Cardiac fibroblast (primary cell): ENCODE results near the gene SAC3D1.
"Not testable (repeated sequence)": the region's sequence is repeated elsewhere in the genome, so short reads cannot be mapped to it uniquely, and the experiment has no call there.

Source experiments
- DNase-seq, 2 donors: peaks; one replicate each; pipeline versions ENCODE4 v3.0.0 to v3.0.0-alpha.2; 2010; ENCODE audit warnings: low read depth in 2 of 2
- H3K4me3 ChIP-seq, 2 donors: replicated peaks in 1 of 2; 1 replicate in 1 of 2; 2 replicates in 1 of 2; pipeline ENCODE4 v1.5.1; 2011; ENCODE audit warnings: low read depth in 2 of 2, low read length in 2 of 2, mild to moderate bottlenecking in 2 of 2, moderate library complexity in 1 of 2
- TF ChIP-seq, protein P1 (sequence below): IDR thresholded peaks from one replicate; pipeline ENCODE4 v1.5.1; 2011; ENCODE audit warnings: low read depth, mild to moderate bottlenecking, low read length, inconsistent platforms

SAC3D1 gene

DNA sequence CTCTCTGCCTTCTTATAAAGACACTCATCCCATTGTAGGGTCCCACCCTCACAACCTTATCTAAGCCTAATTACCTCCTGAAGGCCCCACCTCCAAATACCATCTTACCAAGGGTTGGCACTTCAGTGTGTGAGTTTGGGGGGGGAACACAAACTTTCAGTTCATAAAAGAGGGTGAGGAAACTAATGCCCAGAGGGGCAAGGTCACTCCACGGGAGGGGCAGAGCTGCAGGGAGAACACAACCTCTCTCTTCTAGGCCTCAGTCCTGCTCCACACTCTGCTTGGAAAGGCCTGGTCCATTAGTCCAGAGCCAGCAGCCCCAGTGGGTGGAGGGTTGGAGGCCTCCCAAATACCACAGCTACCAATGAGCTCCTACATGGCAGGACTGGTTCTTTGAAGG is 41.5 kb upstream of the SAC3D1 start:
- TF ChIP-seq, protein P1, sequence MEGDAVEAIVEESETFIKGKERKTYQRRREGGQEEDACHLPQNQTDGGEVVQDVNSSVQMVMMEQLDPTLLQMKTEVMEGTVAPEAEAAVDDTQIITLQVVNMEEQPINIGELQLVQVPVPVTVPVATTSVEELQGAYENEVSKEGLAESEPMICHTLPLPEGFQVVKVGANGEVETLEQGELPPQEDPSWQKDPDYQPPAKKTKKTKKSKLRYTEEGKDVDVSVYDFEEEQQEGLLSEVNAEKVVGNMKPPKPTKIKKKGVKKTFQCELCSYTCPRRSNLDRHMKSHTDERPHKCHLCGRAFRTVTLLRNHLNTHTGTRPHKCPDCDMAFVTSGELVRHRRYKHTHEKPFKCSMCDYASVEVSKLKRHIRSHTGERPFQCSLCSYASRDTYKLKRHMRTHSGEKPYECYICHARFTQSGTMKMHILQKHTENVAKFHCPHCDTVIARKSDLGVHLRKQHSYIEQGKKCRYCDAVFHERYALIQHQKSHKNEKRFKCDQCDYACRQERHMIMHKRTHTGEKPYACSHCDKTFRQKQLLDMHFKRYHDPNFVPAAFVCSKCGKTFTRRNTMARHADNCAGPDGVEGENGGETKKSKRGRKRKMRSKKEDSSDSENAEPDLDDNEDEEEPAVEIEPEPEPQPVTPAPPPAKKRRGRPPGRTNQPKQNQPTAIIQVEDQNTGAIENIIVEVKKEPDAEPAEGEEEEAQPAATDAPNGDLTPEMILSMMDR: no peak

DNA sequence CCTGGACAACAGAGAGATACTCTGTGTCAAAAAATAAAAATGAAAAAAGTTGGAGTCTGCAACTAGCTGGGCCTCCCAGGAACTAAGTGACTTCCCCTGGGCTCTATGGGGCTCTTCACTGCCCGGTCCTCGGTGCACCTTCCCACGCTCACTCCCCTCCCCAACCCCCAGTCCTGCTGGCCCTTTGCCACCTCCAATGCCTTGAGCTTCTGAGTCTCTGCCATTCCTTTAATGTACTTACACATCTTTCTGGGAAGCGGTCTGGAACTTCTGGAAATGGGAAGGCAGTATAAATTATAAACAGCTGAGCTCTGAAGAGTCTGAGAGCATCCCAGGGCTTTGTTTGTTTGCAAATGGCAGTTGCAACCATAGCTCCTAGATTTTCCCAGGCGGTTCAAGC is 38.3 kb upstream of the SAC3D1 start:
- no peak for DNase-seq
- TF ChIP-seq, protein P1: no peak
- H3K4me3 ChIP-seq: no peak overlapping the region

More for the DNA sequence above, 41.5 kb upstream of the SAC3D1 start:
- no peak for DNase-seq
- no peak overlapping the region for H3K4me3 ChIP-seq

DNA sequence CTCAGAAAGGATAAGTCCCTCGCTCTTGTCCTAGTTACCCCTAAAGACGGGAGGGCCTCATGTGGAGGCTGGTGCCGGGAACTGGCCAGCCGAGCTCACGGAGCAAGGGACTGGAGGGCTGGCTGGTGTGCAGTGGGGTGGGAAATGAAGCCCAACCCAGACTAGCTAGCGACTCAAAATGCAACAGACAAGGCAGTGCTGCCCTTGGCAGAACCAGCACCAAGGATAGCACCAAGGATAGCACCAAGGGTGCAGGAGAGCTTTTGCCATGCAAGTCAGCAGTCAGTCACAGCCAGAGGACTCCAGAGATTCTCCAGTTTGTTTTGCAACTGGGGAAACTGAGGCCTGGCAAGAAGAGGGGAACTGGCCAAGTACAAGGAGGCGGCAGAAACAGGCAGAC is 37.7 kb upstream of the SAC3D1 start:
- TF ChIP-seq, protein P1: no peak
- peak; percentile 42 to 50 for DNase-seq
- no peak overlapping the region for H3K4me3 ChIP-seq

DNA sequence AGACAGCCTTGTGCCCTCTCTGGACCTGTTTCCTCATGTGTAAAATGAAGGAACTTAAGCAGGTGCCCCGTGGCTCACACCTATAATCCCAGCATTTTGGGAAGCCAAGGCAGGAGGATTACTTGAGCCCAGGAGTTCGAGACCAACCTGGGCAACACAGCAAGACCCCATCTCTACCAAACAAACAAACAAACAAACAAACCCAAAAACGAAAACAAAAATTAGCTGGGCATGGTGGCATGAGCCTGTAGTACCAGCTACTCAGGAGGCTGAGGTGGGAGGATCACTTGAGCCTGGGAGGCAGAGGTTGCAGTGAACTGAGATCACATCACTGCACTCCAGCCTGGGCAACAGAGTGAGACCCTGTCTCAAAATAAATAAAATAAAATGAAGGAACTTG is 37.0 kb upstream of the SAC3D1 start:
- not testable (repeated sequence) for H3K4me3 ChIP-seq, DNase-seq

DNA sequence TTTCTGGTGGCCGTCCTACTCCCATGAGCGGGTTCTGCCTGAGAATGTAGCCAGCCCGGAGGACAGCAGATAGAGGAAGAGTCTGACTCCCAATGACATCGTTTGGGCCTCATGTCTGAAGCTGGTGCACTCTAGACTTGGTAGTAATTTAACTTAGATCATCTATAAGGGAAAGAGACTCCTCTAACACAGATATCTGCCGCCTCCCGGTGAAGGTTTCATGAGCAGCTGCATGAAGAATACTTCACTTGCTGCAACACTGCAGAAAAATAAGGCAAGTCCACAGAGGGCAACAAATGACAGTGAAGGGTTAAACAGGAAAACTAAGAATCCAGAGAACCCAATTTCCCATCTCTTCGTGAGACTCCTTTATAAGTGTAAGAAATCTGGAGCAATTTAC is 33.0 kb upstream of the SAC3D1 start:
- DNase-seq: peak in 1 of 2 donors; percentile 14
- TF ChIP-seq, protein P1: no peak

DNA sequence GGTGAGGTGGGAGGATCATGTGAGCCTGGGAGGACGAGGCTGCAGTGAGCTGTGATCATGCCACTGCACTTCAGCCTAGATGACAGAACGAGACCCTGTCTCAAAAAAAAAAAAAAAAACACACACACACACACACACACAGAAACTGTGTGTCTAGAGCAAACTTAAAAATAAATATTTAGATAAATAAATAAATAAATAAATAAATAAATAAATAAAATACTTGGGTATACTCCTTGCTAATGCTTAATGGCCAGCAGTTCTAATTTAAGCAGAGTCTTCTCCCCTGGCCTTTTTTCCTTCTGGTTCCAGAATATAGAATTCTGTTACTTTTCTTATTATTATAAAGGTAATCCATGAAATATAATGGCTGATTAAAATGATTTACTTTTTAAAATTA is 32.1 kb upstream of the SAC3D1 start:
- DNase-seq: no peak
- TF ChIP-seq, protein P1: no peak
- H3K4me3 ChIP-seq: no peak overlapping the region

More for the DNA sequence above, 33.0 kb upstream of the SAC3D1 start:
- H3K4me3 ChIP-seq: no peak overlapping the region

DNA sequence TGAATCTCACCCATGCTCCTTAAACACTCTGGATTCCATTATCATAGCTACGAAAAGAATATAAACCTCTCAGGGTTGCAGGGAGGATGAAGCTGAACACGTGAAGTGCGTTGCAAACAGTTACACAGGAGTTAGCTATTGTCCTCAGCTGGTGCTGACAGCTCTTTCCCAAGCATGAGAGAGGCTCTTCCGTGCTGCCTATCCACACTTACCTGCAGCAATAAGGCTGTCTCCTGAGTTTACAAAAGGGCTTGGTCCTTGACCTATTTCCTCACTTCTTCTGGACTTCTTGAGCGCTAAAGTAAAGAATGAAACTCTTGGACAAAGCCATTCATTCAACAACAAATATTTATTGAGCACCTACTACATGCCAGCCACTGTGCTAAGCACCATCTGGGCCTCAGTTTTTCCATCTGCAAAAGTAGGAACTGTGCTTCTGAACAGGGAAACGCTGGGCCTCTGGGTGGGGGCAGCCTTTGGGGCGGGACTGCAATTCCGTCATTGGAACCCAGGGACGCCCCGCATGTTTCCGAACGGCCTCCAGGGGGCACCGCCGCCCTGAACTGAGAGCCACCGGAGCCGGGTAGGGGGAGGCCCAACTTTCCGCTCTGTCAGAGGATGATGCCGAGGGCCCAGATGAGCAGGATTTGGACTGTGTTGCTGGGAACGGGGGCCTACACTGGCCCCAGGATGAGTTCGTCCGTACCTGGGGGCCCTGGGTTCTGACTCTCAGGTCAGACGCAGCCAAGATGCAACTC is 27.7 kb upstream of the SAC3D1 start:
- peak overlapping the region; percentile 84 to 85 for H3K4me3 ChIP-seq
- TF ChIP-seq, protein P1: peak; percentile 78
- peak; percentile 90 to 91 for DNase-seq
